Endothelial cell of umbilical vein (primary cell): ENCODE data around the gene AGPAT1. TPM values are rescaled to one million over a fixed set of nuclear protein-coding genes. Genes with fewer than 3 reads are reported as not detected.

Experiments used
- BruUV-seq: library from RNA; stranded (reverse); fragments of 400-500 nt; replicated peaks from 2 replicates; lab custom pipeline; 2021; lab: Mats Ljungman, UMichigan
- CTCF ChIA-PET: fragments of 300-600, 350-600 bp; sonication (Branson Sonifier 250); formaldehyde crosslinking; loops from one replicate; lab custom pipeline; 2021; ENCODE audit warnings: antibody characterized with exemption, inconsistent platforms; lab: Charles Lee
- POLR2A ChIA-PET: fragments of 300-600, 350-600 bp; sonication (Branson Sonifier 250); formaldehyde crosslinking; loops from one replicate; lab custom pipeline; 2021; ENCODE audit warnings: antibody characterized with exemption, inconsistent platforms; lab: Charles Lee
- DNase-seq: peaks from one replicate; pipeline ENCODE4 v3.0.0-alpha.2; 2011; ENCODE audit warnings: low read depth, low spot score
- FAIRE-seq: peaks from 2 replicates; lab custom pipeline; 2011; peaks lifted over from hg19 to GRCh38; lab: Jason Lieb, UNC
- H2AFZ ChIP-seq: 2 replicates; pipeline ENCODE4 v1.6.0; 2012; ENCODE audit warnings: low read depth, low read length, control low read depth, inconsistent platforms
- H3K27ac ChIP-seq: 2 replicates; pipeline ENCODE4 v1.5.1; 2011; ENCODE audit warnings: low read depth, mild to moderate bottlenecking, control low read depth, low read length, moderate library complexity; ENCODE audit not compliant: insufficient read depth
- H3K27me3 ChIP-seq, 2 experiments: 2 replicates each; pipeline versions ENCODE4 v1.6.0 to v1.6.1; 2011; ENCODE audit warnings: low read length in 2 of 2, mixed read lengths in 1 of 2; ENCODE audit not compliant: control insufficient read depth in 2 of 2, insufficient read depth in 2 of 2
- H3K36me3 ChIP-seq, 2 experiments: 2 replicates in 1 of 2; 3 replicates in 1 of 2; pipeline ENCODE4 v1.5.1; 2011; ENCODE audit warnings: low read length in 2 of 2, mild to moderate bottlenecking in 1 of 2, moderate library complexity in 1 of 2; ENCODE audit not compliant: control insufficient read depth in 2 of 2, insufficient read depth in 2 of 2; ENCODE audit errors: extremely low read depth in 1 of 2
- H3K4me1 ChIP-seq: 3 replicates; pipeline ENCODE4 v1.5.1; 2011; ENCODE audit warnings: mild to moderate bottlenecking, low read length; ENCODE audit not compliant: control insufficient read depth, insufficient read depth; ENCODE audit errors: extremely low read depth
- H3K4me2 ChIP-seq: 2 replicates; pipeline ENCODE4 v1.6.1; 2011; ENCODE audit warnings: low read length, control low read depth, mixed read lengths; ENCODE audit not compliant: insufficient read depth
- H3K4me3 ChIP-seq, 3 experiments: fragments of 200-600 bp in 1 of 3; sonication (generic), shearing (Covaris generic) in 1 of 3; replicated peaks in 1 of 3; 2 replicates each; pipeline ENCODE4 v1.5.1; 2011 to 2016; ENCODE audit warnings: control low read depth in 3 of 3, low read length in 3 of 3, mild to moderate bottlenecking in 2 of 3, inconsistent platforms in 1 of 3, low read depth in 1 of 3, moderate library complexity in 1 of 3; ENCODE audit not compliant: insufficient read depth in 1 of 3
- H3K79me2 ChIP-seq: 2 replicates; pipeline ENCODE4 v1.6.0; 2012; ENCODE audit warnings: low read length, inconsistent platforms; ENCODE audit not compliant: control insufficient read depth, insufficient read depth
- H3K9ac ChIP-seq: replicated peaks from 2 replicates; pipeline ENCODE3; 2011; ENCODE audit warnings: low read length, control low read depth; ENCODE audit not compliant: insufficient read depth; ENCODE audit errors: extremely low read depth
- H3K9me1 ChIP-seq: replicated peaks from 3 replicates; pipeline ENCODE4 v1.6.0; 2011; ENCODE audit warnings: mild to moderate bottlenecking, low read length; ENCODE audit not compliant: control insufficient read depth, insufficient read depth; ENCODE audit errors: extremely low read depth
- H3K9me3 ChIP-seq: replicated peaks from 2 replicates; pipeline ENCODE4 v1.5.1; 2012; ENCODE audit warnings: low read length, inconsistent platforms; ENCODE audit not compliant: control insufficient read depth, insufficient read depth
- H4K20me1 ChIP-seq: replicated peaks from 2 replicates; pipeline ENCODE3; 2011; ENCODE audit warnings: mild to moderate bottlenecking, low read length; ENCODE audit not compliant: control insufficient read depth, insufficient read depth; ENCODE audit errors: extremely low read depth
- CTCF ChIP-seq, 2 donors: IDR thresholded peaks; 1 replicate in 1 of 2; 2 replicates in 1 of 2; pipeline ENCODE4 v1.5.1; 2011; ENCODE audit warnings: low read length in 2 of 2, mild to moderate bottlenecking in 2 of 2, moderate library complexity in 2 of 2, control low read depth in 1 of 2, inconsistent platforms in 1 of 2, low read depth in 1 of 2; ENCODE audit not compliant: insufficient read depth in 1 of 2; ENCODE audit errors: extremely low read depth in 1 of 2
- FOS ChIP-seq: IDR thresholded peaks from 2 replicates; pipeline ENCODE4 v1.6.1; 2011; ENCODE audit warnings: mild to moderate bottlenecking, low read length, moderate library complexity, borderline replicate concordance; ENCODE audit not compliant: insufficient read depth
- POLR2A ChIP-seq: IDR thresholded peaks from 2 replicates; pipeline ENCODE4 v1.6.1; 2012; ENCODE audit warnings: low read depth, mild to moderate bottlenecking, control low read depth, low read length
- POLR2AphosphoS5 ChIP-seq: IDR thresholded peaks from 2 replicates; pipeline ENCODE4 v1.6.1; 2012; ENCODE audit warnings: low read depth, mild to moderate bottlenecking, control low read depth, low read length, moderate library complexity; ENCODE audit not compliant: insufficient read depth
- dilution Hi-C: fragments of 300-500 bp; cut with MboI; formaldehyde crosslinking; loops from one replicate; pipeline ENCODE4 v1.15.0; 2019; ENCODE audit warnings: low sequenced_read_pairs; ENCODE audit not compliant: extremely low pct_ligation_motif_present
- intact Hi-C: fragments of 100-400 bp; cut with micrococcal nuclease; formaldehyde crosslinking; loops from one replicate; pipeline ENCODE4 v1.10.0; 2022
- polyA plus RNA-seq, 4 experiments: library from polyadenylated mRNA; depleted of rRNA in 3 of 4; stranded (reverse) in 3 of 4; unstranded in 1 of 4; fragments of >200 nt; gene quantifications; 2 replicates each; pipeline versions ENCODE4 v1.2.1 to v1.2.3, GENCODE V29; 2011 to 2012; ENCODE audit warnings: missing spikeins in 1 of 4
- total RNA-seq: library from RNA; stranded (reverse); gene quantifications from 2 replicates; pipeline ENCODE4 v1.2.3, GENCODE V29; 2021

AGPAT1 gene
- total and polyA plus RNA-seq, 2 donors (not counting 3 experiments of a cell fraction or from before 2014, with no cell fraction given): 38.4 to 132 TPM

GRCh38 chr6:32154514-32155161 lies 21.2 kb downstream of the AGPAT1 start:
- H3K4me1 ChIP-seq: peaks cover 21% of the 10 kb centered on the region
- intact Hi-C loops: loop anchor here (1.0 kb wide), 4 partner anchors 22 to 41 kb away; partner anchors contain the start of genes AGPAT1 and FKBPL
- peaks cover 4 to 5% of the 10 kb centered on the region in 2 experiments for H3K27me3 ChIP-seq
- H3K9me1 ChIP-seq: no peaks in the 10 kb centered on the region
- DNase-seq (peak; percentile 68), FAIRE-seq (peak; percentile 24)
- peak overlapping the region; percentile 40 for H3K4me2 ChIP-seq
- peak overlapping the region; percentile 41 to 71 (median 60) for H3K4me3 ChIP-seq
- H4K20me1 ChIP-seq: no peaks in the 10 kb centered on the region
- H3K79me2 ChIP-seq: peaks cover 4% of the 10 kb centered on the region
- H2AFZ ChIP-seq: peak overlapping the region; percentile 76
- peaks cover 0 to 7% of the 10 kb centered on the region in 2 experiments for H3K36me3 ChIP-seq
- peak overlapping the region; percentile 64 for H3K9ac ChIP-seq
- H3K27ac ChIP-seq: peak overlapping the region; percentile 51
- dilution Hi-C loops: no loop called here
- CTCF ChIA-PET: interaction anchor here (1.0 to 1.2 kb wide), 3 partner anchors 15 to 41 kb away, joined by 3 to 7 read pairs (median 3); no protein-coding TSS in a partner anchor
- no peaks in the 10 kb centered on the region for H3K9me3 ChIP-seq
- no TSS peak for BruUV-seq
- POLR2A ChIA-PET: no interaction called here
- TF ChIP-seq CTCF (IDR thresholded peaks at IDR 0.05; ENCODE audit: extremely low read depth in 1 of 2, insufficient read depth in 1 of 2, low read depth in 1 of 2, low read length in 2 of 2) (peak; percentile 17 to 34), POLR2A (no peak), FOS (no peak), POLR2AphosphoS5 (no peak)
